Stimulated activated CD8-positive, alpha-beta memory T cell treated with anti-CD3 and anti-CD28 coated beads, Interleukin-15, amount 100 ng/mL, for 4 hours (primary cell): ENCODE results near the gene NR1D1.

Experiments used
- DNase-seq, 2 donors: peaks; one replicate each; pipeline ENCODE4 v3.0.0-alpha.2; 2020; ENCODE audit warnings: low read depth in 2 of 2

The NR1D1 gene

GRCh38 chr17:40062329-40063186 lies 37.8 kb downstream of the NR1D1 start, which contains the start of gene THRA:
Gene THRA, plus strand, starts transcription at chr17:40062965. Its CDS starts 11,524 bp downstream, at chr17:40074489.
- DNase-seq = peak; percentile 43

GRCh38 chr17:40061609-40062038 lies 38.8 kb downstream of the NR1D1 start:
- no peak for DNase-seq

GRCh38 chr17:40060887-40061608 lies 39.3 kb downstream of the NR1D1 start:
- DNase-seq = no peak

- no peak for DNase-seq
Measured at GRCh38 chr17:40059729-40060475, 40.5 kb downstream of the NR1D1 start.

GRCh38 chr17:40058865-40059264 lies 41.5 kb downstream of the NR1D1 start:
- no peak for DNase-seq

GRCh38 chr17:40058186-40058784 lies 42.1 kb downstream of the NR1D1 start:
- no peak for DNase-seq

GRCh38 chr17:40056379-40057015 lies 43.9 kb downstream of the NR1D1 start:
- no peak for DNase-seq
